GM19328 (cell line): Measurements from ENCODE around the gene ALOX12B.
"Not testable (repeated sequence)": the region's sequence is repeated elsewhere in the genome, so short reads cannot be mapped to it uniquely, and the experiment has no call there.

Source experiments
- ATAC-seq: cut with Tn5 transposase; IDR thresholded peaks from one replicate; pipeline ENCODE4 v1.9.1; 2021; ENCODE audit warnings: mild to moderate bottlenecking, moderate library complexity; ENCODE audit not compliant: unreplicated experiment

The ALOX12B gene

GRCh38 chr17:8067806-8068205, 19.7 kb downstream of the ALOX12B start:
- no peak for ATAC-seq

- no peak for ATAC-seq
Observed at GRCh38 chr17:8066841-8067775, 20.4 kb downstream of the ALOX12B start.

GRCh38 chr17:8064561-8065019, 22.9 kb downstream of the ALOX12B start:
- no peak for ATAC-seq

- ATAC-seq: no peak
Observed at GRCh38 chr17:8063761-8064534, 23.6 kb downstream of the ALOX12B start.

GRCh38 chr17:8062807-8063483, 24.6 kb downstream of the ALOX12B start:
- ATAC-seq: no peak

- ATAC-seq: no peak
Observed at GRCh38 chr17:8062435-8062806, 25.1 kb downstream of the ALOX12B start.

- not testable (repeated sequence) for ATAC-seq
Observed at GRCh38 chr17:8061851-8062250, 25.7 kb downstream of the ALOX12B start.

GRCh38 chr17:8060274-8060673, 27.2 kb downstream of the ALOX12B start:
- no peak for ATAC-seq

- ATAC-seq: no peak
Observed at GRCh38 chr17:8059131-8059530, 28.4 kb downstream of the ALOX12B start.

- no peak for ATAC-seq
Observed at GRCh38 chr17:8057691-8058114, 29.8 kb downstream of the ALOX12B start.

- ATAC-seq: no peak
Observed at GRCh38 chr17:8056976-8057625, 30.4 kb downstream of the ALOX12B start.

- no peak for ATAC-seq
Observed at GRCh38 chr17:8056232-8056975, 31.1 kb downstream of the ALOX12B start.

GRCh38 chr17:8055851-8056231, 31.7 kb downstream of the ALOX12B start:
- ATAC-seq: no peak

GRCh38 chr17:8053600-8053999, 33.9 kb downstream of the ALOX12B start:
- no peak for ATAC-seq

- no peak for ATAC-seq
Observed at GRCh38 chr17:8052256-8053252, 35.0 kb downstream of the ALOX12B start.

GRCh38 chr17:8051831-8052230, 35.7 kb downstream of the ALOX12B start:
- ATAC-seq: no peak

- ATAC-seq: no peak
Observed at GRCh38 chr17:8048736-8049135, 38.8 kb downstream of the ALOX12B start.

GRCh38 chr17:8048236-8048635, 39.3 kb downstream of the ALOX12B start:
- no peak for ATAC-seq

GRCh38 chr17:8047769-8048110, 39.8 kb downstream of the ALOX12B start:
- no peak for ATAC-seq
